ENCODE data around the gene RREB1. TPM values are rescaled to one million over a fixed set of nuclear protein-coding genes. Genes with fewer than 3 reads are reported as not detected.

Gene RREB1
- total RNA-seq, 1 experiment from 2014 or later = 35.8 TPM

GRCh38 chr6:7276199-7276524, 168.4 kb downstream of the RREB1 start:
- H3K9ac ChIP-seq (ENCODE audit: extremely low read depth, insufficient read length, low read length) = no peak overlapping the region
- no peak overlapping the region for H2BK15ac ChIP-seq (ENCODE audit: low read depth, low read length)
- no peaks in the 10 kb centered on the region for H3K4me1 ChIP-seq (ENCODE audit: insufficient read depth, low read length)
- no peaks in the 10 kb centered on the region for H4K20me1 ChIP-seq (ENCODE audit: control insufficient read depth, insufficient read depth, insufficient read length)
- H3K18ac ChIP-seq (ENCODE audit: insufficient read length, low read depth, low read length) = no peak overlapping the region
- H3K27me3 ChIP-seq (ENCODE audit: insufficient read depth, low read length) = no peaks in the 10 kb centered on the region
- no peak; the same call in 1 of the 3 replicates for TF ChIP-seq CTCF (conservative IDR thresholded peaks at IDR 0.05)
- no peak overlapping the region for H4K5ac ChIP-seq (ENCODE audit: insufficient read length, low read depth, low read length)
- no peak overlapping the region for H3K14ac ChIP-seq (ENCODE audit: insufficient read depth, low read length)
- H3K4me2 ChIP-seq (ENCODE audit: insufficient read depth, insufficient read length, low read length) = no peak overlapping the region
- no CpG with 5 or more reads among the region's 7 CpGs for WGBS (ENCODE audit: extremely low coverage, insufficient read length, low lambda C conversion rate)
- H2BK120ac ChIP-seq (ENCODE audit: low read depth, low read length, poor library complexity, severe bottlenecking) = no peak overlapping the region
- H2BK12ac ChIP-seq (ENCODE audit: insufficient read length, low read depth, low read length) = no peak overlapping the region
- no peaks in the 10 kb centered on the region for H3K27me3 Mint-ChIP-seq (ENCODE audit: low read depth)
- H3K4me3 Mint-ChIP-seq = no peak overlapping the region
- H4K91ac ChIP-seq (ENCODE audit: insufficient read length, low read depth, low read length) = no peak overlapping the region
- H3K4me1 Mint-ChIP-seq = peaks cover 2 to 5% of the 10 kb centered on the region in 2 experiments; a peak in 3 of 4 replicates
- H3K79me1 ChIP-seq (ENCODE audit: insufficient read depth, low read depth, low read length, poor library complexity, severe bottlenecking) = no peaks in the 10 kb centered on the region
- H3K79me2 ChIP-seq (ENCODE audit: insufficient read depth, low read length) = no peaks in the 10 kb centered on the region
- DNase-seq = no peak
- no peak overlapping the region for H3K4ac ChIP-seq (ENCODE audit: low read depth, low read length)
- H4K8ac ChIP-seq (replicated peaks; ENCODE audit: insufficient read length, low read depth, low read length) = no peak overlapping the region
- no peak overlapping the region for H2BK5ac ChIP-seq (ENCODE audit: insufficient read length, low read length)
- no peak overlapping the region for H3K56ac ChIP-seq (ENCODE audit: insufficient read length, low read depth, low read length)
- no peak overlapping the region for H3K27ac ChIP-seq (ENCODE audit: insufficient read length, low read depth, low read length)
- H3K23ac ChIP-seq (ENCODE audit: insufficient read length, low read depth, low read length) = no peak overlapping the region
- no peak overlapping the region for H2AFZ ChIP-seq (ENCODE audit: low read length)
- H3K23me2 ChIP-seq (ENCODE audit: insufficient read length, low read depth, low read length, poor library complexity, severe bottlenecking) = no peaks in the 10 kb centered on the region
- no peaks in the 10 kb centered on the region; a peak in 2 of 5 replicates for H3K9me3 Mint-ChIP-seq
- H3K36me3 Mint-ChIP-seq (ENCODE audit: insufficient read depth in 1 of 3, low read depth in 3 of 3) = no peaks in the 10 kb centered on the region; a peak in 1 of 7 replicates
- H2AK5ac ChIP-seq (ENCODE audit: insufficient read length, low read length) = no peak overlapping the region
- H3K9me3 ChIP-seq (ENCODE audit: control insufficient read depth, low read depth, low read length) = no peaks in the 10 kb centered on the region
- H2BK20ac ChIP-seq (ENCODE audit: low read depth, low read length, poor library complexity, severe bottlenecking) = no peak overlapping the region
- no peak overlapping the region; a peak in 1 of 7 replicates for H3K27ac Mint-ChIP-seq
- H3T11ph ChIP-seq (ENCODE audit: low read length) = no peak overlapping the region

Data from H9 (cell line).